Coronary artery (tissue), 2 donors: ENCODE data around the gene TPD52L1.
A peak's percentile ranks its signal among the peaks of the same experiment; 100 is the strongest.

ENCODE experiments used
- DNase-seq: peaks from one replicate; pipeline ENCODE4 v3.0.0-alpha.2; 2017; ENCODE audit warnings: low spot score
- H3K27ac ChIP-seq, 2 donors: fragments of 200-600 bp; sonication (generic); one replicate each; pipeline ENCODE4 v1.5.1; 2016 to 2019
- H3K4me3 ChIP-seq: fragments of 200-600 bp; sonication (generic); 2 replicates; pipeline ENCODE4 v1.5.1; 2016; ENCODE audit warnings: mild to moderate bottlenecking, moderate library complexity
- CTCF ChIP-seq: fragments of 200-600 bp; sonication (generic); IDR thresholded peaks from one replicate; pipeline ENCODE4 v1.5.1; 2019; ENCODE audit warnings: antibody characterized with exemption

The TPD52L1 gene

GRCh38 chr6:125174626-125175025, 21.1 kb downstream of the TPD52L1 start:
- DNase-seq: no peak
- H3K4me3 ChIP-seq: no peak overlapping the region
- no peak overlapping the region for H3K27ac ChIP-seq
- TF ChIP-seq CTCF: no peak

GRCh38 chr6:125175466-125176048, 22.0 kb downstream of the TPD52L1 start:
- DNase-seq: no peak
- H3K27ac ChIP-seq: no peak overlapping the region
- no peak for TF ChIP-seq CTCF
- no peak overlapping the region for H3K4me3 ChIP-seq

GRCh38 chr6:125182237-125183008, 28.9 kb downstream of the TPD52L1 start:
- DNase-seq: no peak
- TF ChIP-seq CTCF: no peak
- Histone ChIP-seq H3K4me3 (no peak overlapping the region), H3K27ac (no peak overlapping the region)

GRCh38 chr6:125183391-125183790, 29.8 kb downstream of the TPD52L1 start:
- H3K27ac ChIP-seq: no peak overlapping the region
- no peak overlapping the region for H3K4me3 ChIP-seq
- TF ChIP-seq CTCF: no peak
- DNase-seq: no peak

- no peak for DNase-seq
- Histone ChIP-seq H3K27ac (peak overlapping the region; percentile 22 to 70), H3K4me3 (no peak overlapping the region)
- TF ChIP-seq CTCF: no peak
Measured at GRCh38 chr6:125188037-125188436, 34.5 kb downstream of the TPD52L1 start.

- TF ChIP-seq CTCF: no peak
- no peak overlapping the region for H3K4me3 ChIP-seq
- DNase-seq: no peak
- H3K27ac ChIP-seq: peak overlapping the region; percentile 22 to 70
Measured at GRCh38 chr6:125188594-125189203, 35.1 kb downstream of the TPD52L1 start.
